B cell (primary cell): ENCODE measurements around the gene SCN8A. TPM values are rescaled to one million over a fixed set of nuclear protein-coding genes. Genes with fewer than 3 reads are reported as not detected.

ENCODE experiments used
- ATAC-seq: fragments of 200-7000 bp; cut with Tn5 transposase; one replicate; pipeline ENCODE4 v1.10.0; 2021; ENCODE audit warnings: low read depth, mild to moderate bottlenecking, moderate number of reproducible peaks, moderate library complexity
- CTCF ChIA-PET: fragments of 350-600 bp; sonication (Branson Sonifier 250); formaldehyde crosslinking; loops from one replicate; lab custom pipeline; 2021; ENCODE audit warnings: antibody characterized with exemption, inconsistent platforms; lab: Charles Lee
- POLR2A ChIA-PET: fragments of 350-600 bp; sonication (Branson Sonifier 250); formaldehyde crosslinking; loops from one replicate; lab custom pipeline; 2021; ENCODE audit warnings: antibody characterized with exemption; lab: Charles Lee
- DNase-seq: peaks from one replicate; pipeline ENCODE4 v3.0.0; 2013
- H2AFZ ChIP-seq: 2 replicates; pipeline ENCODE4 v1.6.1; 2012; ENCODE audit warnings: mild to moderate bottlenecking, low read depth, low read length; ENCODE audit not compliant: insufficient read depth, poor library complexity, severe bottlenecking
- H3K27ac ChIP-seq, 2 donors: 1 replicate in 1 of 2; 2 replicates in 1 of 2; pipeline ENCODE4 v1.5.1; 2012 to 2013; ENCODE audit warnings: low read length in 2 of 2, mild to moderate bottlenecking in 2 of 2, moderate library complexity in 1 of 2
- H3K27me3 ChIP-seq, 4 experiments: fragments of 200-600 bp in 1 of 4; sonication (generic) in 1 of 4; replicated peaks in 1 of 4; 1 replicate in 2 of 4; 2 replicates in 2 of 4; pipeline versions ENCODE4 v1.6.1 to v1.7.0; 2013 to 2016; ENCODE audit warnings: low read length in 3 of 4, mild to moderate bottlenecking in 2 of 4, mixed read lengths in 1 of 4, moderate library complexity in 1 of 4; ENCODE audit not compliant: insufficient read depth in 4 of 4, control insufficient read depth in 3 of 4; ENCODE audit errors: control extremely low read depth in 1 of 4
- H3K36me3 ChIP-seq, 2 experiments: replicated peaks in 1 of 2; 1 replicate in 1 of 2; 2 replicates in 1 of 2; pipeline versions ENCODE4 v1.6.1 to v1.7.1; 2013; ENCODE audit warnings: low read length in 1 of 2; ENCODE audit not compliant: insufficient read depth in 2 of 2, control insufficient read depth in 1 of 2; ENCODE audit errors: control extremely low read depth in 1 of 2, extremely low read depth in 1 of 2
- H3K4me1 ChIP-seq, 2 donors: fragments of 200-600 bp in 1 of 2; sonication (generic) in 1 of 2; 1 replicate in 1 of 2; 2 replicates in 1 of 2; pipeline versions ENCODE4 v1.5.1 to v1.6.1; 2013 to 2017; ENCODE audit warnings: low read length in 2 of 2; ENCODE audit not compliant: control insufficient read depth in 2 of 2, insufficient read depth in 2 of 2
- H3K4me2 ChIP-seq: replicated peaks from 2 replicates; pipeline ENCODE3; 2012; ENCODE audit warnings: mild to moderate bottlenecking, low read depth, low read length; ENCODE audit not compliant: poor library complexity, severe bottlenecking
- H3K4me3 ChIP-seq, 5 experiments: fragments of 200-600 bp in 1 of 5; sonication (generic) in 1 of 5; 1 replicate in 3 of 5; 2 replicates in 2 of 5; pipeline versions ENCODE4 v1.5.1 to v1.7.0; 2011 to 2016; ENCODE audit warnings: low read length in 4 of 5, mild to moderate bottlenecking in 4 of 5, low read depth in 2 of 5, control low read depth in 1 of 5, moderate library complexity in 1 of 5; ENCODE audit not compliant: insufficient read depth in 1 of 5; ENCODE audit errors: control extremely low read depth in 1 of 5, extremely low read depth in 1 of 5
- H3K79me2 ChIP-seq: fragments of 200-600 bp; sonication (generic); one replicate; pipeline ENCODE4 v1.6.0; 2016; ENCODE audit warnings: low read length; ENCODE audit not compliant: control insufficient read depth, insufficient read depth
- H3K9ac ChIP-seq: fragments of 200-600 bp; sonication (generic); 2 replicates; pipeline ENCODE4 v1.6.1; 2017; ENCODE audit warnings: mild to moderate bottlenecking, low read length, moderate library complexity
- H3K9me3 ChIP-seq, 3 donors: one replicate each; pipeline versions ENCODE4 v1.6.1 to v1.7.1; 2013; ENCODE audit warnings: low read length in 2 of 3; ENCODE audit not compliant: control insufficient read depth in 2 of 3, insufficient read depth in 1 of 3; ENCODE audit errors: control extremely low read depth in 1 of 3
- H4K20me1 ChIP-seq: 2 replicates; pipeline ENCODE4 v1.6.0; 2012; ENCODE audit warnings: mild to moderate bottlenecking, low read length; ENCODE audit not compliant: insufficient read depth, control insufficient read depth, poor library complexity, severe bottlenecking
- H3K27ac Mint-ChIP-seq: one replicate; pipeline ENCODE4 v1.8.0; 2021; ENCODE audit warnings: mixed read lengths
- H3K27me3 Mint-ChIP-seq: one replicate; pipeline ENCODE4 v1.8.0; 2021; ENCODE audit warnings: mixed read lengths
- H3K4me1 Mint-ChIP-seq: one replicate; pipeline ENCODE4 v1.8.0; 2021; ENCODE audit warnings: mixed read lengths
- H3K4me3 Mint-ChIP-seq: one replicate; pipeline ENCODE4 v1.8.0; 2021; ENCODE audit warnings: mixed read lengths
- H3K9me3 Mint-ChIP-seq: one replicate; pipeline ENCODE4 v1.8.0; 2022; ENCODE audit warnings: mixed read lengths; ENCODE audit not compliant: insufficient read depth
- EZH2 ChIP-seq: IDR thresholded peaks from 2 replicates; pipeline ENCODE4 v1.6.1; 2012; ENCODE audit warnings: borderline replicate concordance, low read depth, mild to moderate bottlenecking, moderate library complexity, low read length; ENCODE audit not compliant: insufficient read depth, poor library complexity, severe bottlenecking
- WGBS: methylation state at CpG from one replicate; pipeline ENCODE4 v1.1.5; 2013; ENCODE audit warnings: missing lambda C conversion rate; ENCODE audit not compliant: insufficient coverage; 5-methylcytosine and 5-hydroxymethylcytosine counted together
- intact Hi-C: fragments of 100-400 bp; cut with micrococcal nuclease; formaldehyde crosslinking; loops from one replicate; pipeline ENCODE4 v1.10.0; 2022
- polyA plus RNA-seq: library from polyadenylated mRNA; depleted of rRNA; stranded (reverse); fragments of >200 nt; gene quantifications from 2 replicates; pipeline ENCODE4 v1.2.3, GENCODE V29; 2012
- total RNA-seq, 2 donors: library from RNA; stranded (reverse); fragments of 120-200 nt in 1 of 2; gene quantifications; 1 replicate in 1 of 2; 2 replicates in 1 of 2; pipeline versions ENCODE4 v1.2.3 to v1.2.4, GENCODE V29; 2013 to 2022
- TF ChIP-seq, protein P1 (sequence below): fragments of 200-600 bp; IDR thresholded peaks from one replicate; pipeline ENCODE4 v1.8.0; 2022; ENCODE audit warnings: antibody characterized with exemption, mild to moderate bottlenecking

The SCN8A gene
- total and polyA plus RNA-seq, 2 donors (not counting 1 experiment from before 2014, with no cell fraction given) = 0.78 to 1.0 TPM

GRCh38 chr12:51663390-51663789 is 72.4 kb downstream of the SCN8A start:
- no peaks in the 10 kb centered on the region for H3K36me3 ChIP-seq
- no peak overlapping the region for H3K27ac ChIP-seq
- no peaks in the 10 kb centered on the region for H4K20me1 ChIP-seq
- Mint-ChIP-seq H3K4me1 (no peaks in the 10 kb centered on the region), H3K4me3 (no peak overlapping the region), H3K27me3 (peaks cover 25% of the 10 kb centered on the region), H3K9me3 (no peaks in the 10 kb centered on the region), H3K27ac (no peak overlapping the region)
- H3K4me1 ChIP-seq = no peaks in the 10 kb centered on the region
- ATAC-seq = no peak
- no peak overlapping the region for H2AFZ ChIP-seq
- no peak for DNase-seq
- H3K27me3 ChIP-seq = peaks cover 0 to 2% (median 0%) of the 10 kb centered on the region in 4 experiments
- intact Hi-C loops = no loop called here
- ChIA-PET CTCF (no interaction called here), POLR2A (interaction anchor here (0.6 kb wide), 1 partner anchor 446 kb away, joined by 3 read pairs; the partner anchor contains the start of gene POU6F1)
- no peaks in the 10 kb centered on the region for H3K9me3 ChIP-seq
- TF ChIP-seq, protein P1, sequence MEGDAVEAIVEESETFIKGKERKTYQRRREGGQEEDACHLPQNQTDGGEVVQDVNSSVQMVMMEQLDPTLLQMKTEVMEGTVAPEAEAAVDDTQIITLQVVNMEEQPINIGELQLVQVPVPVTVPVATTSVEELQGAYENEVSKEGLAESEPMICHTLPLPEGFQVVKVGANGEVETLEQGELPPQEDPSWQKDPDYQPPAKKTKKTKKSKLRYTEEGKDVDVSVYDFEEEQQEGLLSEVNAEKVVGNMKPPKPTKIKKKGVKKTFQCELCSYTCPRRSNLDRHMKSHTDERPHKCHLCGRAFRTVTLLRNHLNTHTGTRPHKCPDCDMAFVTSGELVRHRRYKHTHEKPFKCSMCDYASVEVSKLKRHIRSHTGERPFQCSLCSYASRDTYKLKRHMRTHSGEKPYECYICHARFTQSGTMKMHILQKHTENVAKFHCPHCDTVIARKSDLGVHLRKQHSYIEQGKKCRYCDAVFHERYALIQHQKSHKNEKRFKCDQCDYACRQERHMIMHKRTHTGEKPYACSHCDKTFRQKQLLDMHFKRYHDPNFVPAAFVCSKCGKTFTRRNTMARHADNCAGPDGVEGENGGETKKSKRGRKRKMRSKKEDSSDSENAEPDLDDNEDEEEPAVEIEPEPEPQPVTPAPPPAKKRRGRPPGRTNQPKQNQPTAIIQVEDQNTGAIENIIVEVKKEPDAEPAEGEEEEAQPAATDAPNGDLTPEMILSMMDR = no peak
- no peak for TF ChIP-seq EZH2
- H3K4me3 ChIP-seq = no peak overlapping the region
- no peak overlapping the region for H3K4me2 ChIP-seq
- H3K79me2 ChIP-seq = no peaks in the 10 kb centered on the region
- H3K9ac ChIP-seq = no peak overlapping the region

DNA sequence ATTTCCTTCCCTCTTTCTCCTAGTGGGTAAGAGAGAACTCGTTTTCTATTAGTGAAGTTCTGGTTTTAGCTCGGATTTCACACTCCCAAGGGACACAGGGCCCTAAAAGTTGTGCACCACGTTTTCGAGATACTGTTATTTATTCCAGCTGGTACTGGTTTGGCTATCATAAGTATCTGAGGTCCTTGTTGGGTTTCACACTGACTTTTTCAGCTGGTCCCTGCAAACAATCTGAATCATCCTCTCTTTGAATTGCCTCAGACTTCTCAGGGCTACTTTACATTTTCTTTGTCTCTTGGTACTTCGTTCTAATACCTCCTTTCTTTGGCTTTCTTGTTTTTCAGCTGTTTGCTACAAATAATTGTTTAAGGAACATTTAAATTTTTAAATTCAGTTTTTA is 75.7 kb downstream of the SCN8A start:
- CTCF ChIA-PET = no interaction called here
- no peaks in the 10 kb centered on the region for H3K4me1 ChIP-seq
- H3K27me3 ChIP-seq = no peaks in the 10 kb centered on the region
- no peak overlapping the region for H3K9ac ChIP-seq
- ATAC-seq (no peak), DNase-seq (no peak)
- Mint-ChIP-seq H3K4me3 (no peak overlapping the region), H3K27me3 (peaks cover 16% of the 10 kb centered on the region), H3K4me1 (no peaks in the 10 kb centered on the region), H3K27ac (no peak overlapping the region), H3K9me3 (no peaks in the 10 kb centered on the region)
- TF ChIP-seq EZH2 = no peak
- TF ChIP-seq, protein P1 = no peak
- intact Hi-C loops = no loop called here
- no peaks in the 10 kb centered on the region for H3K9me3 ChIP-seq
- H3K36me3 ChIP-seq = no peaks in the 10 kb centered on the region
- 18% methylated on average over 2 of the region's 5 CpGs for WGBS
- H3K4me2 ChIP-seq = no peak overlapping the region
- H3K4me3 ChIP-seq = no peak overlapping the region
- no peak overlapping the region for H2AFZ ChIP-seq
- POLR2A ChIA-PET = no interaction called here
- H4K20me1 ChIP-seq = no peaks in the 10 kb centered on the region
- no peak overlapping the region for H3K27ac ChIP-seq
- no peaks in the 10 kb centered on the region for H3K79me2 ChIP-seq
